Endodermal cell (in vitro differentiated cells): Measurements from ENCODE around the gene C10orf95. TPM values are rescaled to one million over a fixed set of nuclear protein-coding genes. Genes with fewer than 3 reads are reported as not detected.
A peak's percentile ranks its signal among the peaks of the same experiment; 100 is the strongest.

Experiments
- DNase-seq: peaks from one replicate; pipeline ENCODE4 v3.0.0-alpha.2; 2017
- H3K27ac ChIP-seq: 2 replicates; pipeline ENCODE4 v1.5.1; 2013; ENCODE audit warnings: mild to moderate bottlenecking, low read depth, low read length, moderate library complexity
- H3K27me3 ChIP-seq: 2 replicates; pipeline ENCODE4 v1.6.1; 2013; ENCODE audit warnings: mild to moderate bottlenecking, low read length, moderate library complexity; ENCODE audit not compliant: insufficient read depth, control insufficient read depth, poor library complexity, severe bottlenecking
- H3K36me3 ChIP-seq: 2 replicates; pipeline ENCODE4 v1.7.0; 2013; ENCODE audit warnings: mild to moderate bottlenecking, low read length, moderate library complexity; ENCODE audit not compliant: control insufficient read depth, insufficient read depth
- H3K4me1 ChIP-seq: one replicate; pipeline ENCODE4 v1.7.0; 2013; ENCODE audit warnings: low read length; ENCODE audit not compliant: control insufficient read depth, insufficient read depth
- H3K4me3 ChIP-seq: 2 replicates; pipeline ENCODE4 v1.5.1; 2013; ENCODE audit warnings: mild to moderate bottlenecking, low read length, moderate library complexity
- H3K9ac ChIP-seq: 2 replicates; pipeline ENCODE4 v1.6.1; 2013; ENCODE audit warnings: mild to moderate bottlenecking, low read length, moderate library complexity; ENCODE audit not compliant: poor library complexity, severe bottlenecking; ENCODE audit errors: extremely low read depth
- H3K9me3 ChIP-seq: 2 replicates; pipeline ENCODE4 v1.6.1; 2013; ENCODE audit warnings: mild to moderate bottlenecking, low read length, moderate library complexity; ENCODE audit not compliant: control insufficient read depth
- H3K27ac Mint-ChIP-seq: 2 replicates; pipeline ENCODE4 v1.8.0; 2020; ENCODE audit warnings: mixed read lengths
- H3K27me3 Mint-ChIP-seq: 2 replicates; pipeline ENCODE4 v1.8.0; 2021; ENCODE audit warnings: mild to moderate bottlenecking, mixed read lengths; ENCODE audit not compliant: insufficient read depth
- H3K36me3 Mint-ChIP-seq: 2 replicates; pipeline ENCODE4 v1.8.0; 2020; ENCODE audit warnings: low read depth, mixed read lengths
- H3K4me1 Mint-ChIP-seq: 2 replicates; pipeline ENCODE4 v1.8.0; 2020; ENCODE audit warnings: mixed read lengths
- H3K4me3 Mint-ChIP-seq: 2 replicates; pipeline ENCODE4 v1.8.0; 2020; ENCODE audit warnings: mild to moderate bottlenecking, moderate library complexity, mixed read lengths
- H3K9me3 Mint-ChIP-seq: 2 replicates; pipeline ENCODE4 v1.8.0; 2020; ENCODE audit warnings: mild to moderate bottlenecking, mixed read lengths
- WGBS, 2 experiments: methylation state at CpG; one replicate each; pipeline versions ENCODE4 v1.1.5 to v1.1.7; 2013; ENCODE audit warnings: missing lambda C conversion rate in 2 of 2, mixed read lengths in 1 of 2; ENCODE audit not compliant: insufficient coverage in 1 of 2, insufficient read length in 1 of 2; 5-methylcytosine and 5-hydroxymethylcytosine counted together
- total RNA-seq, 2 donors: library from RNA; stranded (reverse); fragmentation: NEBNext Ultra II Directional in 1 of 2; extraction: Animal tissue kit (Norgen Biotek cat#: 25700) in 1 of 2; gene quantifications; 2 replicates in 1 of 2; 3 replicates in 1 of 2; pipeline ENCODE4 v1.2.1, GENCODE V29; 2021
- TF ChIP-seq, protein P1 (sequence below): fragments of 200-600 bp; sonication (generic); conservative IDR thresholded peaks from 2 replicates; pipeline ENCODE4 v1.5.0; 2021; ENCODE audit warnings: antibody characterized with exemption, mild to moderate bottlenecking

The C10orf95 gene
- total RNA-seq, 2 donors from 2014 or later = 0.35 to 0.93 TPM

DNA sequence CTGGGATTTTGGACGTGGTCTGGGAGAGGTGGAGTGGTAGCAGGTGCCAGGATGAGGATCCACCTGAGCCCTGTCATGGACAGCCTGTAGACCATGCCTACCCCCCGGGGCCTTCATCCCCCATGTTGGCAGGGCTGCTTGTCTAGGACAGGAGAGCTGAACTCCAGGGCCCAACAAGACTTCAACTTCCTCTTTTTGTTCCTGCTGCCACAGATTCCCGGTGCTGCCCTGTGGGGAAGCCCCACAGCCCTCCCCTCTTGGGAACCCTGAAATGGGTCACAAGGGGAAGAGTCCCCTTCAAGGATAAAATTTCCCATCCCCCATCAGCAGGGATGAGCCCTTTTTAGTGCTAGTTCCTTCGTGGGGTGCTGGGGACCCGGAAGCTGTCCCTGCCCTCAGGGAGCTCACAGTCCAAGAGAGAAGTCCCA, 17.7 kb downstream of the C10orf95 start:
- TF ChIP-seq, protein P1, sequence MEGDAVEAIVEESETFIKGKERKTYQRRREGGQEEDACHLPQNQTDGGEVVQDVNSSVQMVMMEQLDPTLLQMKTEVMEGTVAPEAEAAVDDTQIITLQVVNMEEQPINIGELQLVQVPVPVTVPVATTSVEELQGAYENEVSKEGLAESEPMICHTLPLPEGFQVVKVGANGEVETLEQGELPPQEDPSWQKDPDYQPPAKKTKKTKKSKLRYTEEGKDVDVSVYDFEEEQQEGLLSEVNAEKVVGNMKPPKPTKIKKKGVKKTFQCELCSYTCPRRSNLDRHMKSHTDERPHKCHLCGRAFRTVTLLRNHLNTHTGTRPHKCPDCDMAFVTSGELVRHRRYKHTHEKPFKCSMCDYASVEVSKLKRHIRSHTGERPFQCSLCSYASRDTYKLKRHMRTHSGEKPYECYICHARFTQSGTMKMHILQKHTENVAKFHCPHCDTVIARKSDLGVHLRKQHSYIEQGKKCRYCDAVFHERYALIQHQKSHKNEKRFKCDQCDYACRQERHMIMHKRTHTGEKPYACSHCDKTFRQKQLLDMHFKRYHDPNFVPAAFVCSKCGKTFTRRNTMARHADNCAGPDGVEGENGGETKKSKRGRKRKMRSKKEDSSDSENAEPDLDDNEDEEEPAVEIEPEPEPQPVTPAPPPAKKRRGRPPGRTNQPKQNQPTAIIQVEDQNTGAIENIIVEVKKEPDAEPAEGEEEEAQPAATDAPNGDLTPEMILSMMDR = no peak
- Mint-ChIP-seq H3K27ac (no peak overlapping the region), H3K9me3 (no peaks in the 10 kb centered on the region), H3K27me3 (peaks cover 54% of the 10 kb centered on the region), H3K36me3 (peaks cover 2% of the 10 kb centered on the region), H3K4me1 (peaks cover 16% of the 10 kb centered on the region), H3K4me3 (peak overlapping the region; percentile 88)
- WGBS, 2 experiments = 77 to 82% methylated on average over 5 of the region's 5 CpGs
- Histone ChIP-seq H3K4me1 (peaks cover 9% of the 10 kb centered on the region), H3K9ac (no peak overlapping the region), H3K27ac (no peak overlapping the region), H3K27me3 (peaks cover 32% of the 10 kb centered on the region), H3K36me3 (peaks cover 4% of the 10 kb centered on the region), H3K4me3 (no peak overlapping the region), H3K9me3 (no peaks in the 10 kb centered on the region)
- DNase-seq = no peak

DNA sequence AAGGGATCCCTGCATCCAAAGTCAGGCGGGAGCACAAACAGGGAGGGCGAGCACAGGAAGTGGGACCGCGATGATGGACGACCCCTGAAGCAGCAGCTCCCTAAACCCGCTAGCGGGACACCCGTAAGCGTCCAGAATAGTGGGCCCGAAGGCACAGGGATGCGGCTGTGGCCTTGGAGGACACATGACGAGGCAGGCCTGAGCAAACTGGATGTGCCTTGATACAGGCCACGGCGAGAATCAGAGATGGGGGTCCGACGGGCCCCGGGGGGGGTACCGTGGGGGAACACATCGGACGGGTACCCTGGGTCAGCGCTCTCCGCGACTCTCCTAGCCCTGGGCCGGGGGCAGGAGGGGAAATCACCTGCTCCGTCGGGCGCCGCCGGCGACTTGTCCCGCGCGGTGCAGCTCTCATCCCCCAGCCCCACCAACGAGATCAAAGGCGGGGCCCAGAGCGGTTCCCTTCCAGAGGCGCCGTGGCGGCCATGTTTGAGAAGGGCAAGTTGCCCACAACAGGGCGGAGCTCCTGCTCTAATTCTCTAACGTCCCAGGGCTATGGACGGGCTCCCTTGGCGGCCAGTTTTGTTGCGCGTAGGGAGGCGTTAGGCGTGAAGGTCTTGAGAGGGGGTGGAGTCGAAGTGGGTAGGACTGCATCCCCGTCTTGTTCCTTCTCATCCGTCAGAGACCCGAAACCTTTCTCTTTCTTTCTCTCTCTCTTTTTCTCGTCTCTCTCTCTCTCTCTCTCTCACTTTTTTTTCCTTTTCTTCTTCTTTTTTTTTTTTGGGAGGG, 19.0 kb downstream of the C10orf95 start, which contains the start of gene CUEDC2:
Gene CUEDC2 (minus strand): TSS at position 413 of the 789 bp plus-strand sequence. CDS start 7,386 bp downstream, outside the sequence.
- Mint-ChIP-seq H3K36me3 (peaks cover 2% of the 10 kb centered on the region), H3K4me3 (peak within 1 kb of the TSS; percentile 88), H3K9me3 (no peaks in the 10 kb centered on the region), H3K4me1 (peaks cover 16% of the 10 kb centered on the region), H3K27me3 (peaks cover 47% of the 10 kb centered on the region), H3K27ac (peak within 1 kb of the TSS; percentile 88)
- peaks cover 32% of the 10 kb centered on the region for H3K27me3 ChIP-seq
- no peaks in the 10 kb centered on the region for H3K9me3 ChIP-seq
- H3K9ac ChIP-seq = peak within 1 kb of the TSS; percentile 79
- TF ChIP-seq, protein P1 = no peak
- H3K4me1 ChIP-seq = peaks cover 9% of the 10 kb centered on the region
- DNase-seq = peak; percentile 99
- peaks cover 4% of the 10 kb centered on the region for H3K36me3 ChIP-seq
- peak within 1 kb of the TSS; percentile 72 for H3K27ac ChIP-seq
- 1 to 2% methylated on average over 24 to 52 of the region's 52 CpGs for WGBS, 2 experiments
- peak within 1 kb of the TSS; percentile 97 for H3K4me3 ChIP-seq

DNA sequence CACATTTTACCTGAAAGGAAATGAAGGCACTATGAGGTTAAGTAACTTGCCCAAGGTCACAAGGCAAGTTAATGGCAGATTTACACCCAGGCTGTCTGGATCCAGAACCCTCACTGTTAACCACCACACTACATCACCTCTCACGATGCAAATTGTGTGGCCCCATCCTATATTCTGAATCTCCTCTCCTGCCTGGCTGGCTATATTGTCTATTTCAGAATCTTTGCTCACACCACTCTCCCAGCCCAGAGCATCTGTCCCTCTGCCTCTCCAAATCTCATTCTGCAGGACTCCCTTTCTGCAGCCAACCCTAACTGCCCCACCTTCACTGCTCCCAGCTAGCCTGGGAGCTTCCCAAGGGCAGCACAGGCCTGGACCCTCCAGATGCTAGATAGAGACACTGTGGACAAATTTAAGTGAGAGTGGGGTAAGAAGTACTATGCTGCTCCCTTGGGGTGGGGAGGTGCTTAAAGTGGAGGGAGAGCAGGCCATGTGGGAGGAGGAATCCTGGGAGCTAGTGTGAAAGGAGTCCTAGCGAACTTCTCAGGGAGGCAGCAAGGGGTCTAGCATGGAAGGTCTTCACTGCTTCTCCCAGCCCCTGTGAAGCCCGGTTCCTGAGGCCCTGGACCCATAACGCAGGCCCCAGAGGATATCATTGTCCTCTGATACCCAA, 19.8 kb downstream of the C10orf95 start:
- no peaks in the 10 kb centered on the region for H3K9me3 Mint-ChIP-seq
- H3K36me3 ChIP-seq = peaks cover 4% of the 10 kb centered on the region
- peak overlapping the region; percentile 79 for H3K9ac ChIP-seq
- no peak for DNase-seq
- H3K4me3 Mint-ChIP-seq = peak overlapping the region; percentile 88
- peaks cover 9% of the 10 kb centered on the region for H3K4me1 ChIP-seq
- H3K9me3 ChIP-seq = no peaks in the 10 kb centered on the region
- H3K27ac Mint-ChIP-seq = peak overlapping the region; percentile 88
- TF ChIP-seq, protein P1 = no peak
- peak overlapping the region; percentile 72 for H3K27ac ChIP-seq
- peaks cover 45% of the 10 kb centered on the region for H3K27me3 Mint-ChIP-seq
- peaks cover 31% of the 10 kb centered on the region for H3K27me3 ChIP-seq
- 35 to 37% methylated on average over 4 of the region's 4 CpGs for WGBS, 2 experiments
- H3K4me3 ChIP-seq = peak overlapping the region; percentile 97
- peaks cover 2% of the 10 kb centered on the region for H3K36me3 Mint-ChIP-seq
- H3K4me1 Mint-ChIP-seq = peaks cover 15% of the 10 kb centered on the region
